Stimulated activated CD4-positive, alpha-beta T cell treated with anti-CD3 and anti-CD28 coated beads, Interleukin-12 subunit alpha, Interleukin-12 subunit beta, amount 100 ng/mL, for 4 hours (primary cell): ENCODE data around the gene CNTRL.
"Not testable (repeated sequence)": the region's sequence is repeated elsewhere in the genome, so short reads cannot be mapped to it uniquely, and the experiment has no call there.

Source experiments
- DNase-seq: peaks from one replicate; pipeline ENCODE4 v3.0.0-alpha.2; 2020

Gene CNTRL

DNA sequence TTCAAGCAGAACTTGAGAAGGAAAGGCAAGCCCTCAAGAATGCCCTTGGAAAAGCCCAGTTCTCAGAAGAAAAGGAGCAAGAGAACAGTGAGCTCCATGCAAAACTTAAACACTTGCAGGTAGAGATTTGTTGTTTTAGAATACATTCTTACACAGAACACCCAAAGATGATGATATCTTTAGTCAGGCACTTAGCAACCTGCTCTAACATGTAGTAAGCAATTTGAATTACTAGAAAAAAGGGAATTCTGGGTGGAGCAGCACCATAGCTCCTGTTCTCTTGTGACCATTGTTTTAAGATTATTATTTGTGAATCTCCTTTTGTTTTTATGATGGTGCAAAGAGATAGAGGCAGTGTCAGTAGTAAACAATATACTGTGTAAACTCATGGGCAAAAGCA is 63.8 kb downstream of the CNTRL start:
- no peak for DNase-seq

DNA sequence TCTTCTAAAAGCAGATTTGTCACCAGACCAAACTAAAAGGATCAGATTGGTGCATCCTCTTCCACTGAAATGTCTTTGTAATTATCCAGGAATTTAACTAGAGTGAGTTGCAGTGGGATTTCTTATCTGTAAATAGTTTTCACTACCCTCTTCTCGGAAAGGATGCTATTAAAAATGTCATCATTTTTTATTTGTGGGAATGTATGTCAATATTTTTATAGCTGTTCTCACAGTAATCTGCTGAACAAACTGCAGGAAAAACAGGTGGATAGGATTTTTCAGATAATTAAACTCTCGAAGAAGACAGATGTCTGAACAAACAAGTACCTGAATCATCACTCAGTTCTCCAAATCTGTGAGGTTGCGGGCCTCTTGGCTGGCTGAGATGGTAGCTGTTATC is 64.2 kb downstream of the CNTRL start:
- DNase-seq = no peak

DNA sequence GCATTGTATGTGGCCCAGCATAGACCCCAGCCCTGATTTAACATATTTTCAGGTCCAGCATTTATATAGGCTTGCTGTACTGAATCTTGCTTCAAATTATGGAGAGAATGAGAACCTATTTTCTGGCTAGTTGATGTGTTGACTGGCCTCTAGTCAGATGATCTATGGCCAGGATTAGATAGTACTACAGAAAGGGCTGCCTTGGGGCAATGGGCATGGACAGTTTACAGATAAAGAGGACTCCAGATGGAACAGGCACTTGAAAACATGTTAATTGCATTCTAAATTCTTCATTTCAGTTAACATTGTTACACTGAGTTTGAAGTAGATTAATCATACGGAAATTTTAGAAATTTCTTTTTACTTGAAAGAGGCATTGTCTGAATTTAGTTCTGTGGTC is 65.4 kb downstream of the CNTRL start:
- no peak for DNase-seq

DNA sequence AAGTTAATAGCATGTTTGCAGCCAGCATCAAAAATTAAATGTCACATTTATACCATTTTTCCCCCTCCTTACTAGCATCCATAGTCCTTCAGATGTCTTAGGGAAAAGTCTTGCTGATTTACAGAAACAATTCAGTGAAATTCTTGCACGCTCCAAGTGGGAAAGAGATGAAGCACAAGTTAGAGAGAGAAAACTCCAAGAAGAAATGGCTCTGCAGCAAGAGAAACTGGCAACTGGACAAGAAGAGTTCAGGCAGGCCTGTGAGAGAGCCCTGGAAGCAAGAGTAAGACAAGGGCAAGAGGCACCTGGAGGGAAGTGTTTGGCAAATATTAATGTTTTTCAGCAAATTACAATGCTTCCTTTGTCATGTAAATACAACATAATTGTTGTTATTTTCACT is 66.6 kb downstream of the CNTRL start:
- DNase-seq = no peak

DNA sequence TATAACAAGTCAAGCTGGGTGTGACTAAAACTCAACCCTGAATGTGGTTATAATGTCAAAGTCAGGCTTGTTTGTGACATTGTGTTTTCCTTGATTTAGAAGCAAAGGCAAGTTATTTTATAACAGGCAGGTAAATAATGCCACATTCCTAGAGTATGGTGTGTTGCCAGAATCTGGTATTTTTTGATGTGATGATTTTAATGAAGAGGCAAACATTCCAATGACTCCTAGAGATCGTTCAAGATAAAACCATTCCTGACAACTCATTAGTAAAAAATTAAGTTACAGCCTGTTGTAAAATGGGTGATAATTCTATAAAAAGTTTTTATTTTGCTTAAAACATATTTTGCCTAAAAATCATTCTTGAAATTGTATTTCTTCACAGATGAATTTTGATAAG is 67.0 kb downstream of the CNTRL start:
- DNase-seq = no peak

DNA sequence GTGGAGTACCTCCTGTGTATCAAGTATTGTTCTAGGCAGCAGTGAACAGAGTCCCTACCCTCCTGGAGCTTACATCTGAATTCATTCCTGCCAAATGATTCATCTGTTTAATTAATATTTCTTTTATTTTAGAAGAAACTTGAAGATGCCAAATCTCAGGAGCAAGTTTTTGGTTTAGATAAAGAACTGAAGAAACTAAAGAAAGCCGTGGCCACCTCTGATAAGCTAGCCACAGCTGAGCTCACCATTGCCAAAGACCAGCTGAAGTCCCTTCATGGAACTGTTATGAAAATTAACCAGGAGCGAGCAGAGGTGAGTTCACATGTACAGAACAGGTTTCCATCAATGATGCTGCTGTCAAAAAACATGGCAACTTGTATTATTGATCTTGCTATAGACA is 69.0 kb downstream of the CNTRL start:
- no peak for DNase-seq

DNA sequence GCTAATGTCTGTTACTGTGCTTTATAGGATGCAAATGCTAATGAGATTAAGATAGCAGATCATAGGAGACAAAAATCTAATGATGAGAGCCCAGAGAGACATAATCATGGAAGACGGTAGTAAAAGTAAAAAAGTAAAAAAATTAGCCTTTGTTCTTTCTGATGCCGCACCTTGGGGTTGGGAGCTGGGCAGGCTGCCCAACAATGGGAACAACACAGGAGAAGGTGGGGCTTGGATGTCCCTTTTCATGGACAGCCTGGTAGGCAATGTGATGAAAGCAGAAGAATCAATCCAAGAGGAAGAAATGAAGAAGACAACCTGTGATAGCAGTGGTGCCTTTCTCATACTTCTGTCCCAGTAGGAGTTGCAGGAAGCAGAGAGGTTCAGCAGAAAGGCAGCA is 69.7 kb downstream of the CNTRL start:
- DNase-seq = no peak

DNA sequence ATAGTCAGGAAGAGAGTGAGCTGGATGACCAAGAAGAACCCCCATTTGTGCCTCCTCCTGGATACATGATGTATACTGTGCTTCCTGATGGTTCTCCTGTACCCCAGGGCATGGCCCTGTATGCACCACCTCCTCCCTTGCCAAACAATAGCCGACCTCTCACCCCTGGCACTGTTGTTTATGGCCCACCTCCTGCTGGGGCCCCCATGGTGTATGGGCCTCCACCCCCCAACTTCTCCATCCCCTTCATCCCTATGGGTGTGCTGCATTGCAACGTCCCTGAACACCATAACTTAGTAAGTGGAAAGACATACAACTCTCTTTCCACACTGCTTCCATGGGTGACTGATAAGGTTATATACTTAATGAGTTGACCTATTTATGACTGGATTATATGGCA is 75.4 kb downstream of the CNTRL start:
- no peak for DNase-seq

DNA sequence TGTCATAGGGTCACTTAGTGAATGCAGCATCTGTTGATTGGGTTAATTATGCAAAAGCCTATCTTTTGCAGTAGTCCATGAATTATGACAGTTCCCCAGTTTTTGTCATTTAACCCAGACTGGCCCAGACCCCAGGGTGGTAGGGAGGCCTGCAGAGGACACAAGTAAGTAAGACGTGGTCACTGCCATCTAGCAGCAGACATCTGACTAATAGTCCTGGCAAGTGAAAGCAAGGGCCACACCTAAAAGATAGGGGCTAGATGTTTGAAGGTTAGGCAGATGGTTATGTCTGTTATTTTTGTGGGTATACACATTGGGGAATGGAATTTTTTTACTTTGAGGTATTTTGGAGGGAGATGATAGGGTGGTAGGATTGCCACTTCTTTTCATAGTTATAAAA is 78.9 kb downstream of the CNTRL start:
- no peak for DNase-seq

DNA sequence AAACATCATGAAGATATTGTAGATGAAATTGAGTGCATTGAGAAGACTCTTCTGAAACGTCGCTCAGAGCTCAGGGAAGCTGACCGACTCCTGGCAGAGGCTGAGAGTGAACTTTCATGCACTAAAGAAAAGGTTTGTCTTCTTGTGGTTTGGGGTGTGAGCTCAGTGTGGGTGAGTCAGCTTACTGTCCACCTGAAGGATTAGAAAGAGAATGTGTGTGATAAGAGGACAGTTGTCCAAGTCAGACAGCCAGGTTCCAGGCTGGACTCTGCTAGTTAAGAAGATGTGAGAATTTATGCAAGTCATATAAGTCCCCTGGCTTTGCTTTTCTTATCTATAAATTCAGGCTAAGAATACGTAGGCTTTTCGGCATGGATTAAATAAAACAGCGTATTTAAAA is 80.0 kb downstream of the CNTRL start:
- no peak for DNase-seq

DNA sequence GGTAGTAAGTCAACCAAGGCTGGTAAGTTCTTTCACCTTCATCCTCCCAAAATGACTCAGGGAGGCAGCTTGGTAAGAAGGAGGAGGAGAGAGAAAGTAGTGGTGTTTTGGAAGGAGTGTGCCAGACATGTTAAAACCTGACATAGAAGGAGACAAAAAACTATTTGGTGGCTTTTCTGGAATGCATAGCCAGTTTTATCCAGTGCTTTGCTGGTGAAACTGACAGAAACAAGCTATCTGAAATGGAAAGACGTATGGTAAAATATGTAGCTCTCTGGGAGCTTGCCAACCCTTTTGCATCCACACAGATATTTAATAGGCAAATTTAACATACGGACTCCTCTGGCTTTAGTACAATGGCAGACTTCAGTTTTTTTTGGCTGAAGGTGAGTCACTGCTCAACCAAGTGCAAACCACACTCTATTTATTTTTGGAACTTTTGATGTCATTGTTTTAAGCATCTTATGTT is 81.5 kb downstream of the CNTRL start:
- no peak for DNase-seq

DNA sequence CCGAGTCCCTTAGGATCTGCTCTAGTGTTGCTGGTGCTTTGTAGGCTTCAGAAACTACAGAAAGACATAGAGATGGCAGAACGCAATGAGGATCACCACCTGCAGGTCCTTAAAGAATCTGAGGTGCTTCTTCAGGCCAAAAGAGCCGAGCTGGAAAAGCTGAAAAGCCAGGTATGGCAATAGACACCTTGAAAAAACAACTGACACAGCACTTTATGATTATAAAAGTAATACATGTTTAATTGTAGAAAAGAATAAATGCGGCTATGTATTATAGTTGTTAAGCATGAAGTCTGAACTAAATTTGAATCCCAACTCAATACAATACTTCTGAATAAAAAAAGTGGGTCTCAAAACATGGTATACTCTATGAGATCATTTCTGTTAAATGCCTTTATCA is 83.2 kb downstream of the CNTRL start:
- DNase-seq = no peak

DNA sequence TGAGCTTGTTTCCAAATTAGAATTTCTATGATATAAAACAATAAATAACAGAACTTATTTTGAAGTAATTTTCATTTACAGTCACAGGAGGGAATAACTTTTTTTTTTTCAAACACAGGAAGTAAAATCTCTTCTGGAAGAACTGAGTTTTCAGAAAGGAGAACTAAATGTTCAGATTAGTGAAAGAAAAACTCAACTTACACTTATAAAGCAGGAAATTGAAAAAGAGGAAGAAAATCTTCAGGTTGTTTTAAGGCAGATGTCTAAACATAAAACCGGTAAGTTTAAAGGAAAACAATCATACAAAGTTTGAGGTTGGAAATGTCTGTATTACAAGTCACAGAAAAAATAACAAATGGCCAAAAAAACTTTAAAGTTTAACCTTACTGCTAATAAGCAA is 85.3 kb downstream of the CNTRL start:
- DNase-seq = no peak

DNA sequence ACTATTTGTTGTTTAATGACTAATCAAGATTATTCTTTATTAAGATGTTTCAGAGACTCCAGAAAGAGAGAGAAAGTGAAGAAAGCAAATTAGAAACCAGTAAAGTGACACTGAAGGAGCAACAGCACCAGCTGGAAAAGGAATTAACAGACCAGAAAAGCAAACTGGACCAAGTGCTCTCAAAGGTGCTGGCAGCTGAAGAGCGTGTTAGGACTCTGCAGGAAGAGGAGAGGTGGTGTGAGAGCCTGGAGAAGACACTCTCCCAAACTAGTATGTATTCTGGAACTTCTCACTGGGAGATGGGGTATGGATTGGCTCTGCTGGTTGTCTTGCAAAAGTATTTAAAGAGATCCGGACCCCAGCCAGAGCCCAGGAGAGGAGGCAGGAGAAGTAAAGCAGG is 93.3 kb downstream of the CNTRL start:
- DNase-seq = no peak

DNA sequence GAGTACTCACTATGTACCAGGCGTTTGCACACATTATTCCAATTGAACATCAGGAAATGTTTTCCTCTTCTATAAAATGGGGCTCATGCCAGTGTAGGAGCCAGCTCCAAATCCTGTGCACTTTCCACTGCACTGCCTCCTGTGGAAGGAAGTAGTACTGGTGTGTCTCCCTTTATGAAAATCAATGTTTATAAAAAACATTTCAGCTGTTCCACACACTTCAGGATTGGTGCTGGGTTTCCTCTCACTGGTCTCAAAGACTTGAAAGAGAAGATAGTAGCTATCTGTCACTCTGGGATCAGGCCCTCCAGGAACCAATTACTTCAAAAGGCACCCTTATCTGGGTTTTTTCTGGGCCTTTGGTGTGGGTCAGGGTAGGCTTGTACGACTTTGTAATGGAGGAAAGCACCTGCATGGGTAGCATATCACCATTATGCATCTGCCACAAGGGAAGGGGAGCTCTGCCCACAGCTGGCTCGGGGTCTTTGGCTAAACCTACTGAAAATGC is 94.4 kb downstream of the CNTRL start:
- DNase-seq = no peak

DNA sequence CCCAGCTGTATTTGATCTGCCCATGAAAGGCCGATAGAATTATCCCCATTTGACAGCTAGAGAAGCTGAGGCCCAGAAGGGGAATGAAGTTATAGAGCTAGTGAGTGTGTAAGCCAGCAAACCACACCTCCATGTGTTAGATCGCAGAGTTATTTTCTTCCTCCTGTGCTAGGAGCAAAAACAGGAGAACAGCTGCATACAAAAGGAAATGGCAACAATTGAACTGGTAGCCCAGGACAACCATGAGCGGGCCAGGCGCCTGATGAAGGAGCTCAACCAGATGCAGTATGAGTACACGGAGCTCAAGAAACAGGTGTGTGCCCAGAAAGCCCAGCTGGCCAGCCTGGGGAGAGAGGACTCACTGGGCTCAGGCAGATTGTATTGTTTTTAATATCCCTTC is 96.5 kb downstream of the CNTRL start:
- DNase-seq = no peak

DNA sequence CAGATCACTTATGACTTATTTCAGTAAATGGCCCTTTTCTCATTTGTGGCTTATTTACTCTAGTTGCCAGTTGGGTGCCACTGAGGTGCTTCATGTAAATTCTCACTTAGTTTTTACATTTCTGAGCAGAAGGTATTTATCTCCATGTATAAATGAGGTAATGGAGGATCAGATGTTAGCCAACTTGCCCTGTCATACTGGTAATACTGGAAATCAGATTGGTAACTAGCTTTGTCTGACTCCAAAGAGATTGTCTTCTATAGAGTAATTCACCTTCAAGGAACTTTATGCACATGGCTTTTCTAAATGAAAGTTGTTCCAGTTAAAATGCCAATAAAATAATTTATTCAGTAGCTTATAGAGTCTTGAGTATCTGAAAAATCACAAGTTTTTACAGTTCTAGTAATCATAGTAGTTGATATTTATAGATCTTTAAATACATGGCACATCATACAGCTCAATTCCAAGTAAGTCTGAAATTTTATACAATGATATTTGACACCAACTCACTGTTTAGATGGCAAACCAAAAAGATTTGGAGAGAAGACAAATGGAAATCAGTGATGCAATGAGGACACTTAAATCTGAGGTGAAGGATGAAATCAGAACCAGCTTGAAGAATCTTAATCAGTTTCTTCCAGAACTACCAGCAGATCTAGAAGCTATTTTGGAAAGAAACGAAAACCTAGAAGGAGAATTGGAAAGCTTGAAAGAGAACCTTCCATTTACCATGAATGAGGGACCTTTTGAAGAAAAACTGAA is 98.2 kb downstream of the CNTRL start:
- DNase-seq = no peak

DNA sequence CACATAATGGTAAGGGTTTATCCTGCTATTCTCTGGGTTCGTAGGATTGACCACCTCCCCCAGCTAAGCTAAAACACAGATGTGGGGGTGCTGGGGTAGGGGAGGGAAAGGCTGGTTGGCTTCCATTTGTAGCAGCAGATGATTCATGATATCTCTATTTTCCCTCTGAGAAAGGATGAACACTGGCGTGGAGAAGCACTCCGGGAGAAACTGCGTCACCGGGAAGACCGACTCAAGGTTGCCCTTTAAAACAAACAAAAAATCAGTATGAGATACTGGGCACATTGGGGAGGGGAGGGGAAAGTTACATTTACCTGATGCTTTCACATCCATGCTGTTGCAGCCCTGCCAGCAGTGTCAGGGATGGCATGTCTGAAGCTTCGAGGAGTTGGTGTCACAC is 98.7 kb downstream of the CNTRL start:
- no peak for DNase-seq

DNA sequence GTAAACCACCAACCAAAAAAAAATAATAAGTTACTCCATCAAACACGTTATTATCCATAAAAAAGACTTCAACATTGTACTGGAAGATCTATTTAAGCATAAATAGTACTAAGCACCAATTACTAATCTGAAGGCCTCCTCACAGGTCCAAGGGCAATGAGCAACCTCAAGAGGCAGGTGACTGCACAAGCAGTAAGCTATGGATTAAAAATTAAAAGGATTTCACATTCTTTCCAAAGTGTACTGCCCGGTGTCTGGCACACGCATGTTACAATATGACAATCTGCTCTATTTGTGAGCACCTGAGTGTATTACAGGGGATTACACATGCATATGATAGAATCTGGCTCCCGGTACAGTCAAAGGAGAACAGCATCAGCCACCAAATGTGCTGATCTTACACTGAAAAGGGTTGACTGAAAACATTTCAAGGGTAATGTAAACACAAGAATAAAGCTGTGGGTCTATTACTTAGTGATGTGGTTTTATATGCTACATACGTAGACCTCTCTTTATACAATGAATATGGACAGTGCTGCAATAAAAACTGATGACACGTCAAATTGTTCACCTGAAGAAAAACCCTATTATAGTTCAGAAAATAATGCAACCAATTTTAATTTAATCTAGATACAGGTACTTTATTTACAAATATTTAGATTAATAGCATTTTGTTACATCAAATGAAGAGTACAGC is 104.1 kb downstream of the CNTRL start:
- DNase-seq = no peak

DNA sequence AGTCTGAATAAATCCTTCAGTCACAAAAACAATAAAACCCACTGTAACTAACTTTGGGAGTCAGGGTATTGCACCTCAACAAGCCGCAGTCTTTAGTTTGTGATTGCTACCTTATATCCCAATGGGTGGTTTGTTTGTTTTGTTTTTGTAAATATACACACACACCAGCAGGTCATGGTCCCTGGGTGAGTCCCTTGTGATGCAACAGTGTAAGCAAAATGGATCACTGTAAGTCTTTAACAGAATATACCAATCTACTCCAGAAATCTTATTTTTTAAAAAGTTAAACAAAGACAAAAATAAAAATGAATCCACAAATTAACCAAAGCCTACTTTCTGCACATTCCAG is 104.6 kb downstream of the CNTRL start:
- DNase-seq = not testable (repeated sequence)

DNA sequence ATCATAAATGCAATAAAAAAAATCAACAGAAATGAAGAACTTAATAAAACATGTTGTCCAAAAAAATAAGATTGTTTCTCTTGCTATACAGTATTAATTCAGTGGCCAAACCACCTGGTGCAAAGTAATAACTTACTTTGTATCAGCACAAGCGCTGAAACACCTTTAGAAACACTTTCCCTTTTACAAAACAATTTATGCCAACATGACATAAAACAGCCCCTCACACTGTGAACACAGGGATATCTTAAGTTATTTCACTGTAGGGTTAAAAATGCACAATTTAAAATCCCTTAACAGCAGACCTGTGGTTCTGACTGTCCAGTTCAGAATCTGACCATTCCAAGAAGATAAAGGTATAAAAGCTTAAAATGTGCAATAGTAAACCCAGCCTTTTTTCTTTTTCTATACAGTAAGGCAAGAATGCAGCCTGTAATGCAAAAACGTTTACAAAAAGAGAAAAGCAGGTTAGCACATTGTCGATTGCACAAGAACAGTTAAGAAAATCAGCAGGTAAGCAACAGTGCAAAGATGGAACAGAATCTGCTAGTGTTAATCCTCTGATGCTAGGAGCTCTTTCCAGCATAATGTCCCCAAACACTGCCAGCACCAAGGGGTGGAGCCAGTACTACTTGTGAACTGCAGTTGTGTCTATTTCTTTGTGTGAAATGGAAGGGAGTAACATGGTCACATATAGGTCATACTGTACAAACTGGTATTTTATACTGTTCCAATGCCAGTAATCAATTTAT is 105.4 kb downstream of the CNTRL start:
- no peak for DNase-seq

DNA sequence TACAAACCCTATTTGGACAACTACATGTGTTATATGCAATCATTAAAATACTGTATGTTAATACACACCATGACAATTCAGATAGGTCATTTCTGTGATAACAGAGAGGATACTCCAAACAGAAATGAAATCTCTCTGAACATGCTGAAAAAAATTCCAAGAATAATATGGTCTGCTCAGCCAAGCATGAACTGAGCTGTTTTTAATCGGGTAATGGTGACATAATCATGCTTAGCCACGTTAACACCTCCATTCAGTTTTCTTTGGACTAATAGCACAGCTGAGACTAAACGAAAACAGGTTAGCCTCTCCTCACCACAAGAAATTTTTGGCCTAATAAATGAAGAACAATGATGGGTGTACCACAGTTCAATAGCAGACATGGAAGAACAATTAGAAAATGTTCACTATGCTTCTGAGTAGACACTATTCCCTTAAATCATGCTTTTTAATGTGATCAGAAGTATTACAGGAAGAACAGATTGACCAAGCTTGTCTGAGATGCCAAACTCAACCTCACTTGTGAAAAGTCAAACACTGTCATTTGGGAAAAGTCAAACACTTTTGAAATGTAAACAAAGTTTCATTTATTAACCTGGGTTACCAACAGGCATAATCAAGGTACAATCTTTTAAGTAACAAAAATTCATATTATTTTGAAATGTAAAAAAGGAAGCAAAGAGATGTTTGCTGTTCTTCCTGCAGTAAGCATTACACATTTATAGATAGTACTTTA is 107.5 kb downstream of the CNTRL start:
- DNase-seq = no peak

DNA sequence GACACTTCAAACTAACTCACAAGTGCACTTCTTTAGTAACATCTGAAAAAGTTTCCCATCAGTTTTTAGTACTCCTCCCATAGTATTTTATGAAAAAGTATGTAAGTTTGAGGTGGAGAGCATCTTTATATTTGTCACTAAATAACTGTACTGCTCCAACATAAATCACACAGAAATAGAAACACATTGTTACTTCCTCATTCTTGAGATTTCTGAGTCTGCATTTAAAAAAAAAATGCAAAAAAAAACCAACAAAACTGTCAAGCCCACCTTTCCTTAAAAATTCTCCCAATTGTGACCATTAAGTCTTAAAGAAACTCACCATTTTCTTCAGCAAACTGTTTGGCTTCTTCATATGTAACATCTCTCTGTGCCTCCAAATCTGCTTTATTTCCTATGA is 108.2 kb downstream of the CNTRL start:
- no peak for DNase-seq
